ENCODE measurements around the gene KCP.

KCP gene

DNA sequence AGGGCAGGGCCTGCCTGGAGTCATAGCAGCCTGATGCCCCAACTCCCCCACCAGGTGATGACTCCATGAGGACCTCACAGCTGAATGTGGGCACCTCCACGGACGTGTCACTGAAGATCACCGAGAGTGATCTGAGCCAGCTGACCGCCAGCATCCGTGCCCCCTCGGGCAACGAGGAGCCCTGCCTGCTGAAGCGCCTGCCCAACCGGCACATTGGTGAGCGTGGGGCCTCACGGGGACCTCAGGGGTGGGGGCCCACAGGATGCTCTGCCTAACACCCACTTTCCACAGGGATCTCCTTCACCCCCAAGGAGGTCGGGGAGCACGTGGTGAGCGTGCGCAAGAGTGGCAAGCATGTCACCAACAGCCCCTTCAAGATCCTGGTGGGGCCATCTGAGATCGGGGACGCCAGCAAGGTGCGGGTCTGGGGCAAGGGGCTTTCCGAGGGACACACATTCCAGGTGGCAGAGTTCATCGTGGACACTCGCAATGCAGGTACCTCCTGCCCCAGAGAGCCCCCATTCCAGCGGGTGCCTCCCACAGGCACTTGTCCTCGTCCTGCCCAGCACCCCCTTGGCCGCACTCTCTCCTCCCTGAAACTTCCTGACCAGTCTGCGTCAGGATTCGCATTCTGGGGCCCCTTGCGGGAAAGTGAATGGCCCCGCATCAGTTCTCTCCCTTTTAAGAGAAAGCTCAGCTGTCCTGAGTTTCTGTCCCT, 57.8 kb downstream of the KCP start:
- no peak for DNase-seq

DNA sequence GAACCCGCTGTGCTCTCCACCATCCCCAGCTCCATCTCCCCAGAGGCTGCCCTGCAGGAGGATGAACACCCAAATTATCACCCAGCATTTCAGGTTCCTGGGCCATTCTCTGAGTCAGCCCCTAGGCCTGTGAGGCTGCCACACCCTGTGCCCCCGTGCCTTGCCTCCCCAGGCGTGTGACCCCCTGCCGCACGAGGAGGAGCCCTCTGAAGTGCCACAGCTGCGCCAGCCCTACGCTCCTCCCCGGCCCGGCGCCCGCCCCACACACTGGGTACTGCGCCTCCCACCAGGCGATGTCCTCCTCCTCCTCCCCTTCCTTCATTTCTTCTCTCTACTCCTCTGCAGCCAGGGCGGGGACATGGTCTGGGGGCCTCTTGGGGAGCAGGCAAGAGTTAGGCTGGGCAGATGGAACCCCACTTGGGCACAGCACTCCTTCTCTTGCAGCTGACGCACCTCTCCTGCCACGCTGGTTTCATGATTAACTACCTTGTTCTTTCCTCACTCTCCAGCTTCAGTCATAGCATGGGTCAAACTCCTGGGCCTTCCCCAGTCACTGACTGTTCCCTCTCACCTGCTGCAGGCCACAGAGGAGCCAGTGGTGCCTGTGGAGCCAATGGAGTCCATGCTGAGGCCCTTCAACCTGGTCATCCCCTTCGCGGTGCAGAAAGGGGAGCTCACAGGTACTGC, 60.6 kb downstream of the KCP start:
- no peak for DNase-seq

DNA sequence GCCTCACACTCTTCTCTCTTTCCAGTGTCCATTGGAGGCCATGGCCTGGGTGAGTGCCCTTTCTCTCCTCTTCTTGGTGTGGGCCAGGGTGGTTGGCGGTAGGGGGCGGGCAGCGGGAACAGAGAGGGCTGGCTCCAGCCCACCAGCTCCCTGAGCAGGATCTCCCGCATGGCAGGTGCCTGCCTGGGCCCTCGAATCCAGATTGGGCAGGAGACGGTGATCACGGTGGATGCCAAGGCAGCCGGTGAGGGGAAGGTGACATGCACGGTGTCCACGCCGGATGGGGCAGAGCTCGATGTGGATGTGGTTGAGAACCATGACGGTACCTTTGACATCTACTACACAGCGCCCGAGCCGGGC, 61.4 kb downstream of the KCP start:
- no peak for DNase-seq

DNA sequence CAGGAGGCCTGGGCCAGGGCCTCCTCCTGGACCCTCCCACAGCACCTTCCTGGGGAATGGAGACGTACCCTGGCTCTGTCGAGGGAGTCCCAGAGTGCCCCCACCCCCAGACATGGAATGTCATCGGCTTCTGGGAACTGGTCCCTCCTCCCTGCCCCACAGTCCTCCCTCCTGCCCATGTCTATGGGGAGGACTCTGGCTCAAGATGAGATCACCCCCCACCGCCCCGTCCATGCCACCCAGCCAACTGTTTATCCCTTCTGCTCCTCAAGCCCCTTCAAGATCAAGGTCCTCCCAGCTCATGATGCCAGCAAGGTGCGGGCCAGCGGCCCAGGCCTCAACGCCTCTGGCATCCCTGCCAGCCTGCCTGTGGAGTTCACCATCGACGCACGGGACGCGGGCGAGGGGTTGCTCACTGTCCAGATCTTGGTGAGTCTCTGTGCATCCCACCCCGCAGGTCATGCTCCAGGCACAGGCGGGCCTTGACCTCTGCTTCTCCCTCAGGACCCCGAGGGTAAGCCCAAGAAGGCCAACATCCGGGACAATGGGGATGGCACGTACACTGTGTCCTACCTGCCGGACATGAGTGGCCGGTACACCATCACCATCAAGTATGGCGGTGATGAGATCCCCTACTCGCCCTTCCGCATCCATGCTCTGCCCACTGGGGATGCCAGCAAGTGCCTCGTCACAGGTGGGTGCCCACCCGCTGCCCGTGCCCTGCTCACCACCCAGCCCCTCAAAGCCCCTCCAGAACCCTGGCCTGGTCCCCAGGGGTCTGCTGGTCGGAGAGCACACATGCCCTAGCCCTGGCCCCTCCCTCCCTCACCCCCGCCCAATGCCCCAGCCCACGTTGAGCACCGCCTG, 62.0 kb downstream of the KCP start:
- DNase-seq, result no peak

DNA sequence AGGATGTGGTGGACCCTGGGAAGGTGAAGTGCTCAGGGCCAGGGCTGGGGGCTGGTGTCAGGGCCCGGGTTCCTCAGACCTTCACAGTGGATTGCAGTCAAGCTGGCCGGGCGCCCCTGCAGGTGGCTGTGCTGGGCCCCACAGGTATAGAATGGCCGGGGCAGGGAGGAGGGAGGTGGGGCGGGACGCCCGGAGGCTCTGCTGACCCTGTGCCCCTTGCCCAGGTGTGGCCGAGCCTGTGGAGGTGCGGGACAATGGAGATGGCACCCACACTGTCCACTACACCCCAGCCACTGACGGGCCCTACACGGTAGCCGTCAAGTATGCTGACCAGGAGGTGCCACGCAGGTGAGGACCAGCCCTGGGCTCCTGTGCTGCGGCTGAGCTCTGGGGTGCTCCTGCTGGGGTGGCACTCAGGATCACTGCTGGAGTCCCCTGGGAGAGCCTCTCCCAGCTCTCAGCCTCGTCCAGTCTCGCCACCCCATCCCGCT, 62.7 kb downstream of the KCP start:
- DNase-seq, result no peak

DNA sequence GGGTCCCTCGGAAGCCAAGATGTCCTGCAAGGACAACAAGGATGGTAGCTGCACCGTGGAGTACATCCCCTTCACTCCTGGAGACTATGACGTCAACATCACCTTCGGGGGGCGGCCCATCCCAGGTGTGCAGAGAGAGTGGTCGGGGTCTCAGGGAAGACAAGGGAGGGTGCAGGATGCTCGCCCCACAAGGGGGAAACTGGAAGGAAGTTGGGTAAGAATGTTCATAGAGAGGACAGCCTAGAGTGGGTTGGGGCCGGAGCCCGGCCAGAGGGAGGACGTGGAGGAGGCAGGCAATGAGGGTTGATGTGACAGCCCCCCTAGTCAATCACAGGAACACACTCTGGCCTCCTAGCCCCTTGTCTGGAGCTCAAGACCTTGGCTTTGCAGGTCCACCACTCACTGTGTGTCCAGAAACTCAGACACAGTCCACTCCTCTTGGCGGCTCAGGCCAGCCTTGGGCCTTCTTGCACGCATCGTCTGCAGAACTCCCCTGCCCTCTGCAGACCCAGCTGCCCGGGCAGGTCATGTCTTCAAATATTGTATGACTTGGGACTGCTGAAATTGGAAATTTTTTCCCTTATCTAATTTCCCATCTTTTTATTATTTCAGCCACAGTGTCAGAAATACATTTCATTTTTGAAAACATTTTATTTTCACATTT, 63.6 kb downstream of the KCP start:
- DNase-seq, result no peak

DNA sequence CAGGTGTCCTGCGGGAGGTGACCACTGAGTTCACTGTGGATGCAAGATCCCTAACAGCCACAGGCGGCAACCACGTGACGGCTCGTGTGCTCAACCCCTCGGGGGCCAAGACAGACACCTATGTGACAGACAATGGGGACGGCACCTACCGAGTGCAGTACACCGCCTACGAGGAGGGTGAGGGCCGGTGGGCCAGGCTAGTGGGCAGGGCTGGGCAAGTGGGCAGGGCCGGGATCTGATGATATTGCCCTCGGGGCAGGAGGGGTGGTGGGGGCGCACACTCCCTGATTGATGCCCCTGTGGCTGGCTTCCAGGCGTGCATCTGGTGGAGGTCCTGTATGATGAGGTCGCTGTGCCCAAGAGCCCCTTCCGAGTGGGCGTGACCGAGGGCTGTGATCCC, 64.5 kb downstream of the KCP start:
- DNase-seq, result no peak

DNA sequence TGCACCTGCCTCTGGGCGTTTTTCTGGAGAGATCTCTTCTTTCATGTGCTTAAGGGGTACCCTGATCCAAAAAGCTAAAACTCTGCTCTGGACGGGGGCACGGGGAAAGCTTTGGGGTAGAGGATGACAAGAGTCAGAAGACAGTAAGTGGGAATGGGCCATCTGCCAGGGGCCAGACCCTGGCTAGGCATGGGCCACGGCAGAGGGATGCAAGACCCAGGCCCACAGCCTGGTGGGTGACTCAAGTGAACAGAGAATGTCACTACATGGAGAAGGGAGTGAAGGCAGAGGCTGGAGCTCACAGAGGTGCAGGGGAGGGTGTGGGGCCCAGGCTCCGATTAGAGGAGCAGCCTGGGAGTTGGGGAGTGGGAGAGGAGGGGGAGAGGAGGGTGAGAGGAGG, 65.0 kb downstream of the KCP start:
- no peak for DNase-seq

DNA sequence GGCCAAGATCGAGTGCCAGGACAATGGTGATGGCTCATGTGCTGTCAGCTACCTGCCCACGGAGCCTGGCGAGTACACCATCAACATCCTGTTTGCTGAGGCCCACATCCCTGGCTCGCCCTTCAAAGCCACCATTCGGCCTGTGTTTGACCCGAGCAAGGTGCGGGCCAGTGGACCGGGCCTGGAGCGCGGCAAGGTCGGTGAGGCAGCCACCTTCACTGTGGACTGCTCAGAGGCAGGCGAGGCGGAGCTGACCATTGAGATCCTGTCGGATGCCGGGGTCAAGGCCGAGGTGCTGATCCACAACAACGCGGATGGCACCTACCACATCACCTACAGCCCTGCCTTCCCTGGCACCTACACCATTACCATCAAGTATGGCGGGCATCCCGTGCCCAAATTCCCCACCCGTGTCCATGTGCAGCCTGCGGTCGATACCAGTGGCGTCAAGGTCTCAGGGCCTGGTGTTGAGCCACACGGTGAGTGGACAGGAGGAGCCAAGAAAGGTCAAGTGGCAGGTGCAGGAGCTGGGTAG, 65.7 kb downstream of the KCP start:
- DNase-seq, result no peak

DNA sequence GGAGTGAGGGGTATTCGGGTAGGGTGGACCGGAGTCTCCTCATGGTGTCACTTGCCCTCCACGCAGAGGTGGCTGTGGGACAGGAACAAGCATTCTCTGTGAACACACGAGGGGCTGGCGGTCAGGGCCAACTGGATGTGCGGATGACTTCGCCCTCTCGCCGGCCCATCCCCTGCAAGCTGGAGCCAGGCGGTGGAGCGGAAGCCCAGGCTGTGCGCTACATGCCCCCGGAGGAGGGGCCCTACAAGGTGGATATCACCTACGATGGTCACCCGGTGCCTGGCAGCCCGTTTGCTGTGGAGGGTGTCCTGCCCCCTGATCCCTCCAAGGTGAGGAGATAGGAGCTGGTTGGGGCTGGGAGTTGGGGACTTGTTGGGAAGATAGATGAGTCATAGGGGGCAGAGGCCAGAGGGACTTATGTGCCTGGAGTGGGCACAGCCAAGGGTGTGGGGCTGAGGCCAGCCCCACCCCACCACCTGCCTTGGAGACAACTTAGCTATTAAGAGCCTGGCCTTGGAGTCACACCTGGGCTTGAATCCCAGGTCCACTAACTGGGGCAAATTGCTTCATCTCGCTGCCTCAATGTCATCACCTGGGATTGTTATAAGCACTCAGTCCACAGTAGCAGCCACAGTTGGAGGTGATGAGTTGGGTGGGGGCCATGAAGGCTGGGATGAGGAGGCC, 66.4 kb downstream of the KCP start:
- DNase-seq, result no peak

DNA sequence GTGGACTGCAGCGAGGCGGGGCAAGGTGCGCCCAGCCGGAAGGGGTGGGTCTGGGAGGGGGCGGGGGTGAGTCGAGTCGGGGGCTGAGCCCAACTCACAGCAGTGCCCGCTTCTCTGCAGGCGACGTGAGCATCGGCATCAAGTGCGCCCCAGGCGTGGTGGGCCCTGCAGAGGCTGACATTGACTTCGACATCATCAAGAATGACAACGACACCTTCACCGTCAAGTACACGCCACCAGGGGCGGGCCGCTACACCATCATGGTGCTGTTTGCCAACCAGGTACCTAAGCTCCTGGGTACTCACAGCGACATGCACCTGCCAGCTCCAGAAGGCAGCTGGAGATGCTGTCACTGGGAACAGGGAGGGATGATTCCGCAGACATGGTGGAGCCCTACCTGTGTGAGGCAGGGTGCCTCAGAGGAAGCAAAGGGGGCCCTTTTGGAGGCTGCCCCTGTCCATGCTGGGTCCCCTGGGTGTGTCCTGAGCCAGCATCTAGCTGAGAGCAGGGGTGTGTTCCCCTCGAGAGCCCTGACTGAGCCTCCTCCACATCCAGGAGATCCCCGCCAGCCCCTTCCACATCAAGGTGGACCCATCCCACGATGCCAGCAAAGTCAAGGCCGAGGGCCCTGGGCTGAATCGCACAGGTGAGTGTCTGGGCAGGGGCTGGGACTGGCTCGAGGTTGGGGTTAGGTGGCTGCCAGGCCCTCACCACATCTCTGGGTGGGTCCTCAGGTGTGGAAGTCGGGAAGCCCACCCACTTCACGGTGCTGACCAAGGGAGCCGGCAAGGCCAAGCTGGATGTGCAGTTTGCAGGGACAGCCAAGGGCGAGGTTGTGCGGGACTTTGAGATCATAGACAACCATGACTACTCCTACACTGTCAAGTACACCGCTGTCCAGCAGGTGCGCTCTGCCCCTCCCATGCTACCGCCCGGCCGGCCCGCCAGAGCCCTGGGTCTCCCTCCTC, 67.6 kb downstream of the KCP start:
- no peak for DNase-seq

DNA sequence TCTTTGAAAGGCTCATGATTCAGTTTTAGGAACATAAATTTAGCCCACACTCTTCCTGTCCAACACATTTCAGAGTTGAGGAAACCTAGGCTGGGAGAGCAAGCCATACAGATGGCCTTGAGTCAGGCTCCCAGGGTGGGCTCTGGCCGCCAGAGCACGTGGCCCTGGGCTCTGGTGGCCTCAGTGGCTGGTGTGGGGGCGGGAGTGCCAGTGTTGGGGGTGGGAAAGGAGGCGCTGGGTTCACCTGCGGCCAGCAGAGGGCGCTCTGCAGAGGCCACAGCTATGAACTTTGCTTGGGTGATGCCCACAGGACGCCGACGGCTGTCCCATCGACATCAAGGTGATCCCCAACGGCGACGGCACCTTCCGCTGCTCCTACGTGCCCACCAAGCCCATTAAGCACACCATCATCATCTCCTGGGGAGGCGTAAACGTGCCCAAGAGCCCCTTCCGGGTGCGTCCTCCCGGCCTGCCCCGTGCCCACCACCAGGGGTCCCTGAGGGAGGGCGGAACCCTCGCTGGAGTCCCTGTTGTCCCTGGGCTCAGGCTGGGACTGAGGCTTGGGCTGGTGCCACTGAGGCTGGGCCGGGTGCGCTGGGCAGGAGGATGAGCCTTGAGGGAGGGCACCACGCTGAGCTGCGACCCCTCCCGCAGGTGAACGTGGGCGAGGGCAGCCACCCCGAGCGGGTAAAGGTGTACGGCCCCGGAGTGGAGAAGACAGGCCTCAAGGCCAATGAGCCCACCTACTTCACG, 68.4 kb downstream of the KCP start:
- DNase-seq, result no peak

DNA sequence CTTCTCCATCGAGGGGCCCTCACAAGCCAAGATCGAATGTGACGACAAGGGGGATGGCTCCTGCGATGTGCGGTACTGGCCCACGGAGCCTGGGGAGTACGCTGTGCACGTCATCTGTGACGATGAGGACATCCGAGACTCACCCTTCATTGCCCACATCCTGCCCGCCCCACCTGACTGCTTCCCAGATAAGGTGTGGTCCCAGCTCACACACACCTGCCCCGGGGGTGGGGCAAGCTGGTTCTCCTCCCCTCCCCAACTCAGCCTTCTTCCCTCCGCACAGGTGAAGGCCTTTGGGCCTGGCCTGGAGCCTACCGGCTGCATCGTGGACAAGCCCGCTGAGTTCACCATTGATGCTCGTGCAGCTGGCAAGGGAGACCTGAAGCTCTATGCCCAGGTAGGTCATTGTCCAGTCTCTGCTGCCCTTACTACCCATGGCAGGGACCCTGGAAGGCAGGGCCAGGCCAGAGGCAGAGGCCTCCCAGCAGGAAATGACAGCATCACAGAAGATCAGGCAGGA, 69.3 kb downstream of the KCP start:
- DNase-seq, result no peak

DNA sequence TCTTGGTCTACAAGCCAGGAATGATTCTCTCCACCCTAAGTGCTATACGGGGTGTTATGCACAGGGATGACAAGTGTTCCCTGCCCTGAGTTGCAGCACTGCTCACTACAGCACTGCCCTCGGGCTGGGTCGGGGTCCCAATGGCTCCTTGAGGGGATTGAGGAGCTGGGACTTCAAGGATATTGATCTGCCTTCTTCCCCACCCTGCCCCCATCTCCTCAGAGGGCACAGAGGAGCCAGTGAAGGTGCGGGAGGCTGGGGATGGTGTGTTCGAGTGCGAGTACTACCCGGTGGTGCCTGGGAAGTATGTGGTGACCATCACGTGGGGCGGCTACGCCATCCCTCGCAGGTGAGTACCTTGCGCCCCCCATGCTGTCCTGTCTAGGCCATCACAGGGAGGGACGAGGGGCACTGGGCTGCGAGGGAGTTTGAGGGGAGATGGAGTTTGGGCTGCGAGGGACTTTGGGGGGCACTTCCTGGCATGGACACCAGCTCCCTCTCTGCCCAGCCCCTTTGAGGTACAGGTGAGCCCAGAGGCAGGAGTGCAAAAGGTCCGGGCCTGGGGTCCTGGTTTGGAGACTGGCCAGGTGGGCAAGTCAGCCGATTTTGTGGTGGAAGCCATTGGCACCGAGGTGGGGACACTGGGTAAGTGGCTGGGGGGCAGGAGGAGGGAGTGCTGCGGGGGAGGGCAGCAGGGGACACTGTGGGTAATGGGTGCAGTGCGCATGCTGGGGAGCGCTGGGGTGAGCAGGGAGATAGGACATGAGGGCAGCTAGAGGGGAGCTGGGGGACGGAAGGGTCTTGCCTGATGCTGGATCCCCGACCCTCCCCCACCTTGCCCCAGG, 70.0 kb downstream of the KCP start:
- no peak for DNase-seq

DNA sequence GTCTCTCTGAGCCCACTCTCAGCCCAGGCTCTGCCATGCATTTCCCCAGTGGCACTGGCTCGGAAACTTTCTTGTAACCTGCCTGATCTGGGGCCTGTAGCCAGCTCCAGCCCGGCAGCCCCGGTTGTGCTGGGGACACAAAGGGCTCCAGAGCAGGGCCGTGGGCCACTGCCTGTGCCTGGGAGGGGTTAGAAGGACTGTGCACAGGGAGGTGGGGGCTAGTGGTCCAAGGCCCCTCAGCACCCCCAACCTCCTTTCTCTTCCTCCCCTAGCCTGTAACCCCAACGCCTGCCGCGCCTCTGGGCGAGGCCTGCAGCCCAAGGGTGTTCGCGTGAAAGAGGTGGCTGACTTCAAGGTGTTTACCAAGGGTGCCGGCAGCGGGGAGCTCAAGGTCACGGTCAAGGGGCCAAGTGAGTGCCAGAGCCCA, 70.7 kb downstream of the KCP start:
- no peak for DNase-seq

DNA sequence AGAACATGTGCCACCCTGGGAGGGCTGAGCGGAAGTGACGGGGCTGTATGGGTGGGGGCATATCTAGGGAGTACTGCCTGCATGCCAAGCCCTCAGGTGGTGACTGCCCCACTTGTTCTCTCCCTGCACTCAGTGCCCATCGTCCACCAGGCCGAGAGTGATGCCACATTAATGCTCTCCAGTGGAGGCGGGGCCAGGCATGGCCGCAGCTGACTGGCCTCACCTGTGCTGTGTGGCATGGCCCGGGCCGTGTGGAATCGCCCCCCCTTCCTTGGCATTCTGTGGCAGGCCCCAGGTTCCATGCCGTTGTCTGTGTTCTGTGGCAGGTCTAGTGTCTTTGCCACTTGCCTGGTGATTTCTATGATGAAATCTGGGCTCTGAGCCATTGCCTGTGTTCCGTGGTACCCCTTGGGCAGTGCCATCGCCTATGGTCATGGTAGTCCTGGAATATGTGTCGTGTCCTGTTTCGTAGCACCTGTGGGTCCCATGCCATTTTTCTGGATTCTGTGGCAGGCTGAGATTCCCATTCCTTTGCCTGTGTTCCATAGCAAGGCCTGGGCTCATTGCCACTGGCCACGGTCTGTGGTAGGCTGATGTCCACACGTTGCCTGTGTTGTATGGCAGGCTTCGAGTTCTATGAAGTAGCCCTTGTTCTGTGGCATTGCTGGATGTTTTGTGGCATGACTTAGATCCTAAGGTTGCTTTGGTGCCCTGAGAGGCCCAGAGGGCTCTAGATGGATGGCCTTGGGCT, 71.4 kb downstream of the KCP start:
- no peak for DNase-seq

DNA sequence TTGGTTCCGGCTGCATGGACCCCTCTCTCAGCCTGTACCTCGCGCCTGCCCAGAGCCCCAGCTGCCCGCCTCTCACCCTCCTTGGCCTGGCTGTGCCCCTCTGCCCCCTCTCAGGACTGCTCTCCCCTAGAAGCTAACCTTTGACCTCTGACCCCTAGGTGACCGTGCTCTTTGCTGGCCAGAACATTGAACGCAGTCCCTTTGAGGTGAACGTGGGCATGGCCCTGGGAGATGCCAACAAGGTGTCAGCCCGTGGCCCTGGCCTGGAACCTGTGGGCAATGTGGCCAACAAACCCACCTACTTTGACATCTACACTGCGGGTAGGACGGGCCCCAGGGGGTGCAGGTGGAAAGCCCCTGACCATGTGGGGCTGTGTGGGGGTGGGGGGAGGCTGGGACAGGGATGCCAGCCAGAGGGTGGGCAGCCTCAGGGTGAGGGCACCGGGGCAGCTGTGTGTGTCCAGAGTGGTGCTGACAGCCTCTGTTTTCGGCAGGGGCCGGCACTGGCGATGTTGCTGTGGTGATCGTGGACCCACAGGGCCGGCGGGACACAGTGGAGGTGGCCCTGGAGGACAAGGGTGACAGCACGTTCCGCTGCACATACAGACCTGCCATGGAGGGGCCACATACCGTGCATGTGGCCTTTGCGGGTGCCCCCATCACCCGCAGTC, 72.3 kb downstream of the KCP start:
- no peak for DNase-seq

DNA sequence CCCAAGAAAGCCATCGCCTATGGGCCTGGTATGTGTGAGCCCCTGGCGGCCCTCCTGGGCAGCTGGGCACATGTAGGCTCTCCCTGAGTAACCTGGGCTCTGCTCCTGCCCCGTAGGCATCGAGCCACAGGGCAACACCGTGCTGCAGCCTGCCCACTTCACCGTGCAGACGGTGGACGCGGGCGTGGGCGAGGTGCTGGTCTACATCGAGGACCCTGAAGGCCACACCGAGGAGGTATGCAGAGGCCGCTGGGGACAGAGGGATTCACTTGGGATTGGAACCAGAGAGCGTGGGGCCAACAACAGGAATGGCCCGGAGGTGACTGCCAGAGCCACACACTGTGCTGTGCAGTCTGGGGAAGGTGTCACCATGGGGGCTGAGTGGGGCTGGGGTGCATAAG, 73.0 kb downstream of the KCP start:
- no peak for DNase-seq

Data from GF-D8 (cell line).